HG02763 (cell line): ENCODE results near the gene MAN2B2.
"Not testable (repeated sequence)": the region's sequence is repeated elsewhere in the genome, so short reads cannot be mapped to it uniquely, and the experiment has no call there.

ENCODE experiments used
- ATAC-seq: cut with Tn5 transposase; IDR thresholded peaks from one replicate; pipeline ENCODE4 v1.9.1; 2021; ENCODE audit warnings: mild to moderate bottlenecking, moderate library complexity; ENCODE audit not compliant: unreplicated experiment

MAN2B2 gene

DNA sequence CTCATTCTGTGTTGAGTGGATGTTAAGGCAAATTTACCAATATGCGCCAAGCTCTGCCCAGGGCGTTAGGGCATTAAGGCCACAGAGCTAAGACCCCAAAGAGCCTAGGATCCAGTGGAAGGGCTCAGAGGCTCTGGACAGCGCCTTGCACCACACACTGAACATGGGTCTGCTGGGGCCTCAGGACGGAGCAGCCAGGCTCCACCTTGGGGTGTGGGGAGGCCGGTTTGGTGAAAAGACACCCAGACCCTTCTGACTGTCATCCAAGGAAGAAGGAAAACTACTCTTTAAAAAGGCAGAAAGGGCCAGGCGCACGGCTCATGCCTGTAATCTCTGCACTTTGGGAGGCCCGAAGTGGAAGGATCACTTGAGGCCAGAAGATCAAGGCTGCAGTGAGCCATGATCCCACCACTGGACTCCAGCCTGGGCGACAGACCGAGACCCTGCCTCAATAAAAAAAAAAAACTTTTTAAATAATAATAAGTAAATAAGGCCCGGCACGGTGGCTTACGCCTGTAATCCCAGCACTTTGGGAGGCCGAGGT lies 64.2 kb downstream of the MAN2B2 start:
- no peak for ATAC-seq

DNA sequence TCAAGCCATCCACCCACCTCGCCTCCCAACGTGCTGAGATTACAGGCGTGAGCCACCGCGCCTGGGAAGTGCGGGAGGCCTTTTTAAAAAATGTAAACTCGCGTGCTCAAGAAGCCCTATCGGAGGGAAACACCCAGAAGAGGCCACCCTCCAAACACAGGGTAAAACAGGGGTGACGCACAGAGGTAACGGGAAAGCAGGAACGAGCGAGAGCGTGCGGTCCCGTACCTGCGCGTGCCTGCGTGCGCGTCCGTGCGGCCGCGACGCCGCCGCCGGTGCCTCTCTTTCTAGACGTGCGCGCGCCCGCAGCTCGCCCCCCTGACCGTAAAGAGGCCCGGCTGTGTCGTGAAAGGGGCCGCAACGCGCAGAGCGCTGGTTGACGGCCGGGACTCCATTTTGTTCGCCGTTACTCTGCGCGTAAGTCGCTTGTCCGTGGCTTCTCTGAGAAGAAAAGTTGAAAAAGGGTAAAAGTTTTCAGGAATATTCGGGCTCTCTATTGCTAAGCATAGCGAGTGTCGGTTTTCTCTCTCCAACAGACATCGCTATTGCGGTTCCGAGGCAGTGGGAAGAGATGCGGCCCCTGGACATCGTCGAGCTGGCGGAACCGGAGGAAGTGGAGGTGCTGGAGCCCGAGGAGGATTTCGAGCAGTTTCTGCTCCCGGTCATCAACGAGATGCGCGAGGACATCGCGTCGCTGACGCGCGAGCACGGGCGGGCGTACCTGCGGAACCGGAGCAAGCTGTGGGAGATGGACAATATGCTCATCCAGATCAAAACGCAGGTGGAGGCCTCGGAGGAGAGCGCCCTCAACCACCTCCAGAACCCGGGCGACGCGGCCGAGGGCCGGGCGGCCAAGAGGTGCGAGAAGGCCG lies 65.5 kb downstream of the MAN2B2 start, which contains the start of gene MRFAP1:
Gene MRFAP1 (plus strand): TSS at position 394 of the 872 bp plus-strand sequence. CDS start 178 bp downstream, at position 572.
- ATAC-seq = peak; percentile 84

DNA sequence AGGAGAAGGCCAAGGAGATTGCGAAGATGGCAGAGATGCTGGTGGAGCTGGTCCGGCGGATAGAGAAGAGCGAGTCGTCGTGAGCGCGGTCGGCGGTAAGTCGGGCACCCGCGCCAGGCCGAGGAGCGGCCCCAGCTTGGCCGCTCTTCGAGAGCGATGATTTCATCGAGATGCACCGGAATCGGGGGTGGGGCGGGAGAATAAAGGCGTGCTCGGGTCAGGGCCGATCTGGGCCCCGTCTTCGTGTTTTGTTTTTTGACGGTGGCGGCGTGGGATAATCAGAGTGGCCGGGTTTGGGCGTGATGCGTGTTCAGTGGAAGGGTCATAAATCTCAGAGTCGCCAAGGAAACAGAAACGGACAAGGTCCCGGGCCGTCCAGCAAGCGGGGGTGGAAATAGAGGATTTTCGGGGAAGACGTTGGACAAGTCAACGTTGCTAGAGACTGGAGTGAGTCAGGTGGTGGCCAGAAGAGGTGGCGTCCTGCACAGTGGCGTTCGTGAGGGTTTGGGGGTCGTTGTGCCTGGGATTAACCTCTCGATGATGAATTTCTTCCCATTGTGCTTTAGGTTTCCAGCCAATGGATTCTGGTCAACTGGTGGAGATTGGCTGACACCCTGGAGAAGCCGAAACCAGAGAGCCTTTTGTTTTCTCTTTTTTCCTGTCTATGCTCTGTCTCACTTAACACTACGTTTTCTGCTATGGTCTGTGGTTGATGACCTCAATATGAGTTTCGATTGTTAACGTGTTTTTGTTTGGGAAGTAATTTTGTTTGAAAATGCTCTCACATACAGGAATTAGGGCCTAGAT lies 66.4 kb downstream of the MAN2B2 start:
- ATAC-seq = no peak

- no peak for ATAC-seq
These were observed 67.0 kb downstream of the MAN2B2 start for GRCh38 chr4:6641971-6642320.

GRCh38 chr4:6643141-6643847 lies 68.3 kb downstream of the MAN2B2 start:
- ATAC-seq = no peak

DNA sequence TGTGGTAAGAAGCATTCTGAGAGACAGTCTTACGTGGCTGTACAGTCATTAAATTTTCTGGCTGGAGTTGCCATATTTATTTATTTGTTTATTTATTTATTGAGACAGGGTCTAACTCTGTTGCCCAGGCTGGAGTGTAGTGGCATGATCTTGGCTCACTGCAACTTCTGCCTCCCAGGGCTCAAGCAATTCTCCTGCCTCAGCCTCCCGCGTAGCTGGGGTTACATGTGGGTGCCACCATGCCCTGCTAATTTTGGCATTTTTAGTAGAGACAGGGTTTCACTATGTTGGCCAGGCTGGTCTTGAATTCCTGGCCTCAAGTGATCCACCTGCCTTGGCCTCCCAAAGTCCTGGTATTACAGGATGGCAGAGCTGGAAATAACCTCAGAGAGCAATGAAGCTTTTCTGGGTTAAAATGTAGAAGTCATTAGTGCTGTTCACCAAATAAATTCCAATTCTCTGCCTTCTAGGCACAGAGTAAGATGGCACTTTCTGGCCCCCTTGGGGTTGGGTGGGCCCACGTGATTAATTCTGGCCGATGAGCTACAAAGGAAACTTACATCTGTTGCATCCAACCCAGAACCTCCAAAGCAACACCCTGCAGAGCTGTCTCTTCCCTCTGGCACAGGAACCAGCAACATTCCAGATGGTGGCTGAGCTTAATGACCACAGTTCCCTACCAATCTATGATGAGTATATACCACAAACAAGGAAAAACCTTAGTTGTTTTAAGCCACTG lies 70.0 kb downstream of the MAN2B2 start:
- ATAC-seq = no peak

GRCh38 chr4:6647169-6647568 lies 72.2 kb downstream of the MAN2B2 start:
- ATAC-seq = no peak

DNA sequence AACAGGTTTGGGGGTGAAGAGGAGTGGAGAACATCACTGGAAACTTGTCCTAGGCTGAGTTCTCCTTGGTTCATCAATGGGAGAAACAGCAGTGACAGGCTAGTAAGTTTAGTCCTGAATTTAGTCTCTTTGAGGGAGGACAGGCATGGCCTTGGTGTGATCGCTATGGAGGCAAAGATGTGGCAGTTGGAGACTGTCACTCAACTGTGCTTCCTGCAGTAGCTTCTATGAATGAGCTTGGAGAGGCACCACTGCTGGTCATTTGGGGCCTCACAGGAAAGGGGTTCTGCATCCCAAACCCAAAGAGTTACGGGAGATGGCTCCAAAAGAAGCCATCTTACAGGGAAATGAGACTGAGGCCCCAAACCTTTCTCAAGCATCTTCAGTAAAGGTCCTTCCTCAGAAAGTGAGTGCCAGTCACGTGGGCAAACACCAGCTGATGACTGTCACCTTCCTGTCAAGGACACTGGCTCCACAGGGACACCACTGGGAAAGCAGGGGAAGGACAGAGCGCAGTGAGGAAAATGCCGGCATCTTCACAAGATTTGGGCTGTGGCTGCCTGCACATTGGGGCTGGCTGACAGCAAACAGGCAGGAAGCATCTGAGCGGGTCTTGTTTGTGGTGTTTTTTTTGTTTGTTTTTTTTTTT lies 72.7 kb downstream of the MAN2B2 start:
- no peak for ATAC-seq

DNA sequence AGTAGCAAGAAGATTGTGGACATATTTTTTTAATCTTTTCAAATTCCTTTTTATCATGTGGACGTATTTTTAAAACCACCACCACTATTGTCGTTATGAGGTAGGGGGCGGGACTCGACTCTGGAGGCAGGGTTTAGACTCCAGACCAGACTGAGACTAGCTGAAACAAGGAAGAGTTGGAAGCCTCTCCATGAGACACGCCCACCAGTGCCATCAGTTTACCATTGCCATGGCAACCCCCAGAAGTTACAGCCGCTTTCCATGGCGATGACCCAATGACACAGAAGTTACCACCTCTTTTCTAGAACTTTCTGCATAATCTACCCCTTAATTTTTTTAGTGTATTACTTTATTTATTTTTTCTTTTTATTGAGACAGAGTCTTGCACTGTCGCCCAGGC lies 74.2 kb downstream of the MAN2B2 start:
- no peak for ATAC-seq

DNA sequence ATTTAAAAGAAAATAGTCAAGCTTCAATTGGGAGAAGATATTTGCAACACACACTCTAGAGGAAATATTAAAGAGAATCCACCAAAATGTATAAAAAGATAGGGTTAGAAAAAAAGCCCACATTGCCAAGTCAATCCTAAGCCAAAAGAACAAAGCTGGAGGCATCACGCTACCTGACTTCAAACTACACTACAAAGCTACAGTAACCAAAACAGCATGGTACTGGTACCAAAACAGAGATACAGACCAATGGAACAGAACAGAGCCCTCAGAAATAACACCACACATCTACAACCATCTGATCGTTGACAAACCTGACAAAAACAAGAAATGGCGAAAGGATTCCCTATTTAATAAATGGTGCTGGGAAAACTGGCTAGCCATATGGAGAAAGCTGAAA lies 79.2 kb downstream of the MAN2B2 start:
- ATAC-seq = not testable (repeated sequence)

DNA sequence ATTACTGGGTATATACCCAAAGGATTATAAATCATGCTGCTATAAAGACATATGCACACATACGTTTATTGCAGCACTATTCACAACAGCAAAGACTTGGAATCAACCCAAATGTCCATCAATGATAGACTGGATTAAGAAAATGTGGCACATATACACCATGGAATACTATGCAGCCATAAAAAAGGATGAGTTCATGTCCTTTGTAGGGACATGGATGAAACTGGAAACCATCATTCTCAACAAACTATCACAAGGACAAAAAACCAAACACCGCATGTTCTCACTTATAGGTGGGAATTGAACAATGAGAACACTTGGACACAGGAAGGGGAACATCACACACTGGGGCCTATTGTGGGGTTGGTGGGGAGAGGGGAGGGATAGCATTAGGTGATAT lies 80.3 kb downstream of the MAN2B2 start:
- not testable (repeated sequence) for ATAC-seq

DNA sequence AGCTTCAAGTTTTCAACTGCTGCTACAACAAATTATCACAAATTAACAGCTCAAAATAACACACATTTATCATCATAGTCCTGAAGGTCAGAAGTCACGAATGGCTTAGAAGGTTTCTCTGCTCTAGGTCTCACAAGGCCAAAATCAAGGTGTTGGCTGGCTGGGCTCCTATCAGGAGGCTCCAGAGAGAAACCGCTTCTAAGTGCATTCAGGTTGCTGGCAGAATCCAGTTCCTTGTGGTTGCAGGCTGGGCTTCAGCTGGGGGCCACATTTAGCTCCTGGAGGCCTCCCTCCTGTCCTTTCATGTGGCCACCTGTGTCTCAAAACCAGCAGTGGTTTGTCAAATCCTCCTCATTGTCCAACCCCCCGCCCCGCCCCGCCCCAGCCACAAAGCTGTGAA lies 80.9 kb downstream of the MAN2B2 start:
- no peak for ATAC-seq

DNA sequence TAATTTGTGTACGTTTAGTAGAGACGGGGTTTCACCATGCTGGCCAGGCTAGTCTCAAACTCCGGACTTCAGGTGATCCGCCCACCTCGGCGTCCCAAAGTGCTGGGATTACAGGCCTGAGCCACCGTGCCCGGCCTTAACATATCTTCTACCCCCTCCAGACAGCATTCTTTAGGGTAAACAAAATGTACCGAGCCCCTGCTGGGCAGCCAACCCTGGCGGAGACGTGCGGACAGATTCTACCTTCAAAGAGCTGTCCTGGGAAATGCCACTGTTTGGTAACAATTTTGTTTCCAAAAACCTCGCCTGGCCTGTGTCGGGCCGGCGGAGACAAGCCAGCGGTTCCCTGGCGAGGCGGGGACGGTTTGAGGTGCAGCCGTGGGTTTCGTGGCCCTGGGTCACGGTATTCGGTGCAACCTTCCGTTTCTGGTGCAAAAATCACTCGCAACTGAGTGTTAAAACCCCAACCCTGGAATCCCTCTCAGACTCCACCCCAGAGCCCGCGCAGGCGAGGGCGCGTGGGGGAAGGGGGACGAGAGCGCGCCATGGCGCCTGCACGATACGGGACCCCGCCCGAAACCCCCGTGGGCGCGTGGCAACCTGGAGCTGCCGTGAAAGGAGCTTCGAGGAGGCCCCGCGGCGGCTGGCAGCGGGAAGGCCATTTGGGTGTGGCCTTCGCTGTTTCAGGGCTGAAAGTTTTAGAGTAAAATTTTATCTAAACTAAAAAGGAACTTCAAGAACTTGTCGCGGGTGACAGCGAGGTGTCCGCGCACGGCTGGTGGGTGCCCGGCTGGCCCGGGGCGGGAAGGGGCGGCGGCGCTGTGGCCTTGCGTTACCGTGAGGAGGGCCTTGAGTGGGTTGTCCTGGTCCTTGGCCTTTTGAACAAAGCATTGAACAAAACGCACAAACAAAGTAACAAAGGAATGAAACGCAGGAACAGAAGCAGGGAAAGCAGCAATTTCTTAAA lies 82.5 kb downstream of the MAN2B2 start:
- ATAC-seq = no peak

DNA sequence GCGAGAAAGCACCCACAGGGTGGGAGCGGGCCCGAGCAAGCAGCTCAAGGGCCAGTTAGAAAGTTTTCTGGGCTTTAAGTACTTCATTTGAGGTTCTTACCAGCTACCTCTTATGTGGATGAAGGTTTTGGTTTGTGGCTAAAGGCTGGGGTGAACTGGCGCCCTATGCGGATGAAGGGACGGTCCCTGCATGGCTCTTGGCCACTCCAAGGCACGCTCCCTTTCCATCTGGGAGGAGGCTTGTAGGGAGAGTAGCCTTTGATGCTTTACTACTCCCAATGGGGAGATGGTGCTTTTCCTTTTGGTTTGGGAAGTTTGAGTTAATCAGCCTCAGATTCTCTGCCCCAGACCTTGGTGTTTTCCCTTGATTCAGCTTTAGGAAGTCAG lies 83.2 kb downstream of the MAN2B2 start:
- ATAC-seq = no peak

GRCh38 chr4:6658597-6659075 lies 83.6 kb downstream of the MAN2B2 start:
- ATAC-seq = no peak

DNA sequence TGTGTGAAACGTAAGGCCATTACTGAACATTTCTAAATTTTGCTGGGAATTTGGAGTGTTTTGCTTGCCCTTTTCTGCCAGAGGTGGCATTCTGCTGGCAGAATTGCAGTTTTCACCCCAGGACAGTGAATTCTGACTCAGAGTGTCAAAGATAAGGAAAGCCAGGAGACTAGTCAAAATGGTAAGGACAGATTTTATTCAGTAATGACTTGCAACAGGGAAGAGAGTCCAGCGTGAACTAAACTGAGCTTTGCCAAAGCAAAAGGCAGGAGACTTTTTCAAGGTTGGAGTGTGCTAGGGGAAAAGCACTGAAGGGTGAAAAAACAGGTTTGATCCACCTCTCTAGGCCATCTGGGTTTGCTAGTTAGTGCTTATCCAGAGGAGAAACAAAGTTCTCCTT lies 84.9 kb downstream of the MAN2B2 start:
- no peak for ATAC-seq

DNA sequence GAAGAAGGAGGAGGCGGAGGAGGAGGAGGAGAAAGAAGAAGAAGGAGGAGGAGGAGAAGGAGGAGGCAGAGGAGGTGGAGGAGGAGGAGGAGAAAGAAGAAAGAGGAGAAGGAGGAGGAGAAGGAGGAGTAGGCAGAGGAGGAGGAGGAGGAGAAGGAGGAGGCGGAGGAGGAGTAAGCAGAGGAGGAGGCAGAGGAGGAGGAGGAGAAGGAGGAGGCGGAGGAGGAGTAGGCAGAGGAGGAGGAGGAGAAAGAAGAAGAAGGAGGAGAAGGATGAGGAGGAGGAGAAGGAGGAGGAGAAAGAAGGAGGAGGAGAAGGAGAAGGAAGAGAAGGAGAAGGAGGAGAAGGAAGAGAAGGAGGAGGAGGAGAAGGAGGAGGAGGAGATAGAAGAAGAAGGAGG lies 85.4 kb downstream of the MAN2B2 start:
- no peak for ATAC-seq

- ATAC-seq = no peak
These were observed 87.6 kb downstream of the MAN2B2 start for GRCh38 chr4:6662591-6662990.
